HEK293 (cell line): ENCODE measurements around the gene ARHGDIG.

Experiments
- CTCF ChIA-PET: fragments of 350-600 bp; formaldehyde crosslinking; extraction: SDS; loops from one replicate; lab custom pipeline; 2021; ENCODE audit warnings: antibody characterized with exemption; lab: Yijun Ruan, JAX
- POLR2A ChIA-PET: fragments of 300-600 bp; formaldehyde crosslinking; extraction: SDS; loops from one replicate; lab custom pipeline; 2020; ENCODE audit warnings: antibody characterized with exemption, inconsistent platforms; lab: Yijun Ruan, JAX
- H3K27ac ChIP-seq: fragments of 200-500 bp; sonication (Bioruptor generic); 2 replicates; pipeline ENCODE4 v1.5.1; 2014; ENCODE audit warnings: low read depth, low read length, control low read depth, inconsistent platforms; ENCODE audit errors: extremely low read depth
- H3K36me3 ChIP-seq, 2 experiments: fragments of 200-500 bp in 1 of 2; sonication (Bioruptor generic) in 1 of 2; 1 replicate in 1 of 2; 2 replicates in 1 of 2; pipeline ENCODE4 v1.5.1; 2014 to 2017; ENCODE audit warnings: inconsistent platforms in 2 of 2, low read length in 2 of 2; ENCODE audit not compliant: control insufficient read depth in 2 of 2, insufficient read depth in 1 of 2
- H3K4me1 ChIP-seq: fragments of 200-500 bp; sonication (Bioruptor generic); 2 replicates; pipeline ENCODE4 v1.5.1; 2014; ENCODE audit warnings: mild to moderate bottlenecking, low read length, inconsistent platforms; ENCODE audit not compliant: control insufficient read depth, insufficient read depth
- H3K4me3 ChIP-seq: 2 replicates; pipeline ENCODE4 v1.5.1; 2011; ENCODE audit warnings: low read depth, mild to moderate bottlenecking, control low read depth, low read length, moderate library complexity
- H3K9me3 ChIP-seq: fragments of 200-500 bp; sonication (Bioruptor generic); 2 replicates; pipeline ENCODE4 v1.5.1; 2014; ENCODE audit warnings: low read depth, low read length, inconsistent platforms; ENCODE audit not compliant: control insufficient read depth, insufficient read depth
- GLI2 ChIP-seq: fragments of 450-650 bp; formaldehyde crosslinking; IDR thresholded peaks from 2 replicates; pipeline ENCODE4; 2017; ENCODE audit warnings: missing biosample characterization, missing genetic modification characterization, low read depth, borderline replicate concordance
- SCRT2 ChIP-seq: fragments of 450-650 bp; formaldehyde crosslinking; IDR thresholded peaks from 2 replicates; pipeline ENCODE4 v1.5.1; 2016; ENCODE audit warnings: missing biosample characterization, missing genetic modification characterization
- SP7 ChIP-seq: fragments of 450-650 bp; formaldehyde crosslinking; IDR thresholded peaks from 2 replicates; pipeline ENCODE4 v1.5.1; 2016; ENCODE audit warnings: missing biosample characterization, missing genetic modification characterization
- TSHZ1 ChIP-seq: fragments of 450-650 bp; formaldehyde crosslinking; IDR thresholded peaks from 2 replicates; pipeline ENCODE4 v1.5.1; 2016; ENCODE audit warnings: missing biosample characterization, missing genetic modification characterization, borderline replicate concordance
- ZBTB11 ChIP-seq: fragments of 450-650 bp; formaldehyde crosslinking; conservative IDR thresholded peaks from 2 replicates; pipeline ENCODE4 v1.5.1; 2016; ENCODE audit warnings: low read depth, missing biosample characterization, missing genetic modification characterization
- ZBTB8A ChIP-seq: fragments of 450-650 bp; formaldehyde crosslinking; IDR thresholded peaks from 2 replicates; pipeline ENCODE4 v1.5.1; 2016; ENCODE audit warnings: missing biosample characterization, missing genetic modification characterization
- ZNF133 ChIP-seq: fragments of 450-650 bp; formaldehyde crosslinking; IDR thresholded peaks from 2 replicates; pipeline ENCODE4 v1.5.1; 2016; ENCODE audit warnings: missing biosample characterization, missing genetic modification characterization
- ZNF221 ChIP-seq: fragments of 450-650 bp; formaldehyde crosslinking; IDR thresholded peaks from 2 replicates; pipeline ENCODE4 v1.5.1; 2017; ENCODE audit warnings: missing biosample characterization, missing genetic modification characterization, borderline replicate concordance
- ZNF311 ChIP-seq: fragments of 450-650 bp; formaldehyde crosslinking; IDR thresholded peaks from 2 replicates; pipeline ENCODE4 v1.5.1; 2017; ENCODE audit warnings: missing biosample characterization, missing genetic modification characterization, borderline replicate concordance
- ZNF362 ChIP-seq: fragments of 450-650 bp; formaldehyde crosslinking; IDR thresholded peaks from 2 replicates; pipeline ENCODE4 v1.5.1; 2016; ENCODE audit warnings: missing biosample characterization, missing genetic modification characterization
- ZNF404 ChIP-seq: fragments of 450-650 bp; formaldehyde crosslinking; IDR thresholded peaks from 2 replicates; pipeline ENCODE4 v1.5.1; 2017; ENCODE audit warnings: missing biosample characterization, missing genetic modification characterization
- ZNF423 ChIP-seq: fragments of 450-650 bp; formaldehyde crosslinking; IDR thresholded peaks from 2 replicates; pipeline ENCODE4 v1.5.1; 2016; ENCODE audit warnings: missing biosample characterization, missing genetic modification characterization
- ZNF449 ChIP-seq: fragments of 450-650 bp; formaldehyde crosslinking; IDR thresholded peaks from 2 replicates; pipeline ENCODE4 v1.5.1; 2017; ENCODE audit warnings: missing biosample characterization, mild to moderate bottlenecking, missing genetic modification characterization, moderate library complexity
- ZNF518A ChIP-seq: fragments of 450-650 bp; formaldehyde crosslinking; conservative IDR thresholded peaks from 2 replicates; pipeline ENCODE4 v1.5.1; 2016; ENCODE audit warnings: low read depth, missing biosample characterization, missing genetic modification characterization
- ZNF548 ChIP-seq: fragments of 450-650 bp; formaldehyde crosslinking; IDR thresholded peaks from 2 replicates; pipeline ENCODE4 v1.5.1; 2016; ENCODE audit warnings: missing biosample characterization, missing genetic modification characterization
- ZNF558 ChIP-seq: fragments of 450-650 bp; formaldehyde crosslinking; IDR thresholded peaks from 2 replicates; pipeline ENCODE4 v1.5.1; 2016; ENCODE audit warnings: missing biosample characterization, missing genetic modification characterization
- ZNF629 ChIP-seq: fragments of 450-650 bp; formaldehyde crosslinking; IDR thresholded peaks from 2 replicates; pipeline ENCODE4 v1.5.1; 2017; ENCODE audit warnings: missing biosample characterization, missing genetic modification characterization
- ZNF670 ChIP-seq: fragments of 450-650 bp; formaldehyde crosslinking; IDR thresholded peaks from 2 replicates; pipeline ENCODE4 v1.5.1; 2016; ENCODE audit warnings: missing biosample characterization, missing genetic modification characterization, low read depth
- ZNF777 ChIP-seq: fragments of 450-650 bp; formaldehyde crosslinking; IDR thresholded peaks from 2 replicates; pipeline ENCODE4 v1.5.1; 2017; ENCODE audit warnings: missing biosample characterization, missing genetic modification characterization, borderline replicate concordance
- ZSCAN30 ChIP-seq: fragments of 450-650 bp; IDR thresholded peaks from 2 replicates; pipeline ENCODE4 v1.5.1; 2018; ENCODE audit warnings: missing biosample characterization, mild to moderate bottlenecking, missing genetic modification characterization, moderate library complexity
- ZXDB ChIP-seq: fragments of 450-650 bp; formaldehyde crosslinking; IDR thresholded peaks from 2 replicates; pipeline ENCODE4 v1.5.1; 2016; ENCODE audit warnings: missing biosample characterization, missing genetic modification characterization

Gene ARHGDIG

GRCh38 chr16:289395-289997 lies 9.1 kb downstream of the ARHGDIG start:
- Histone ChIP-seq H3K36me3 (peaks cover 0 to 78% of the 10 kb centered on the region in 2 experiments; a peak in 2 of 3 replicates), H3K4me1 (no peaks in the 10 kb centered on the region), H3K9me3 (no peaks in the 10 kb centered on the region), H3K4me3 (no peak overlapping the region), H3K27ac (no peak overlapping the region)
- ChIA-PET POLR2A (interaction anchor here (0.6 kb wide), 1 partner anchor 107 kb away, joined by 3 read pairs; no protein-coding TSS in a partner anchor), CTCF (interaction anchor here (0.5 kb wide), 1 partner anchor 36 kb away, joined by 3 read pairs; no protein-coding TSS in a partner anchor)
- no peak for TF ChIP-seq ZNF777
- TF ChIP-seq TSHZ1 (tag by site-specific recombination): no peak
- TF ChIP-seq ZNF423 (tag by site-specific recombination): no peak
- TF ChIP-seq ZNF133 (tag by site-specific recombination): no peak
- TF ChIP-seq ZNF449 (tag by site-specific recombination): peak; percentile 74
- 0 out of 2 replicates have a peak, but pooled peaks have one; percentile 27 for TF ChIP-seq SCRT2 (tag by site-specific recombination)
- no peak for TF ChIP-seq SP7 (tag by site-specific recombination)
- TF ChIP-seq ZXDB (tag by site-specific recombination): no peak
- TF ChIP-seq ZNF548: no peak
- no peak for TF ChIP-seq ZNF362 (tag by site-specific recombination)
- TF ChIP-seq ZNF558 (tag by site-specific recombination): no peak
- TF ChIP-seq ZNF221 (tag by site-specific recombination): no peak
- no peak for TF ChIP-seq ZNF629 (tag by site-specific recombination)
- no peak for TF ChIP-seq ZNF311 (tag by site-specific recombination)
- TF ChIP-seq ZBTB11 (tag by site-specific recombination): no peak
- no peak for TF ChIP-seq ZSCAN30 (tag by site-specific recombination)
- TF ChIP-seq GLI2 (tag by site-specific recombination): no peak
- no peak for TF ChIP-seq ZNF670 (tag by site-specific recombination)
- 0 out of 2 replicates have a peak, but pooled peaks have one; percentile 18 for TF ChIP-seq ZBTB8A (tag by site-specific recombination)
- no peak for TF ChIP-seq ZNF518A (tag by site-specific recombination)
- TF ChIP-seq ZNF404 (tag by site-specific recombination): no peak
